ENCODE results near the gene FIBCD1.

FIBCD1 gene

GRCh38 chr9:130938652-130939404 is at the start of gene FIBCD1:
Gene FIBCD1, minus strand, starts transcription at chr9:130939247. Its CDS starts 640 bp downstream, at chr9:130938607.
- no peak for DNase-seq

- DNase-seq, result no peak
Measured at GRCh38 chr9:130988400-130988747, 49.3 kb upstream of the FIBCD1 start.

GRCh38 chr9:130987738-130988399 is 48.8 kb upstream of the FIBCD1 start:
- DNase-seq, result no peak

- no peak for DNase-seq
Measured at GRCh38 chr9:130987054-130987453, 48.0 kb upstream of the FIBCD1 start.

- no peak for DNase-seq
Measured at GRCh38 chr9:130986356-130986965, 47.4 kb upstream of the FIBCD1 start.

GRCh38 chr9:130985606-130986162 is 46.6 kb upstream of the FIBCD1 start:
- DNase-seq, result no peak

GRCh38 chr9:130985029-130985428 is 46.0 kb upstream of the FIBCD1 start:
- DNase-seq, result no peak

- no peak for DNase-seq
Measured at GRCh38 chr9:130984521-130984920, 45.5 kb upstream of the FIBCD1 start.

GRCh38 chr9:130983970-130984369 is 44.9 kb upstream of the FIBCD1 start:
- DNase-seq, result no peak

- no peak for DNase-seq
Measured at GRCh38 chr9:130983359-130983670, 44.3 kb upstream of the FIBCD1 start.

- no peak for DNase-seq
Measured at GRCh38 chr9:130982636-130983358, 43.8 kb upstream of the FIBCD1 start.

GRCh38 chr9:130981756-130982137 is 42.7 kb upstream of the FIBCD1 start:
- no peak for DNase-seq

- DNase-seq, result no peak
Measured at GRCh38 chr9:130981002-130981755, 42.1 kb upstream of the FIBCD1 start.

- no peak for DNase-seq
Measured at GRCh38 chr9:130980526-130980925, 41.5 kb upstream of the FIBCD1 start.

GRCh38 chr9:130979591-130980385 is 40.7 kb upstream of the FIBCD1 start:
- no peak for DNase-seq

- no peak for DNase-seq
Measured at GRCh38 chr9:130977811-130978221, 38.8 kb upstream of the FIBCD1 start.

- no peak for DNase-seq
Measured at GRCh38 chr9:130975932-130976841, 37.1 kb upstream of the FIBCD1 start.

- DNase-seq, result no peak
Measured at GRCh38 chr9:130975156-130975555, 36.1 kb upstream of the FIBCD1 start.

GRCh38 chr9:130974697-130975096 is 35.6 kb upstream of the FIBCD1 start:
- no peak for DNase-seq

GRCh38 chr9:130973686-130974281 is 34.7 kb upstream of the FIBCD1 start:
- DNase-seq, result no peak
